CD14-positive monocyte (primary cell): ENCODE data around the gene CNIH2. TPM values are rescaled to one million over a fixed set of nuclear protein-coding genes. Genes with fewer than 3 reads are reported as not detected.

Source experiments
- DNase-seq, 3 donors: peaks; one replicate each; pipeline ENCODE4 v3.0.0-alpha.2; 2011 to 2022
- H2AFZ ChIP-seq: 2 replicates; pipeline ENCODE4 v1.6.0; 2012; ENCODE audit warnings: mild to moderate bottlenecking, low read depth, low read length, inconsistent platforms; ENCODE audit not compliant: insufficient read depth, poor library complexity, severe bottlenecking
- H3K27ac ChIP-seq, 2 donors: 1 replicate in 1 of 2; 2 replicates in 1 of 2; pipeline ENCODE4 v1.5.1; 2012 to 2013; ENCODE audit warnings: low read length in 2 of 2, control low read depth in 1 of 2, inconsistent platforms in 1 of 2, low read depth in 1 of 2, mild to moderate bottlenecking in 1 of 2
- H3K27me3 ChIP-seq, 2 donors: one replicate each; pipeline versions ENCODE4 v1.6.0 to v1.6.1; 2011 to 2013; ENCODE audit warnings: low read length in 2 of 2; ENCODE audit not compliant: control insufficient read depth in 2 of 2, insufficient read depth in 2 of 2
- H3K36me3 ChIP-seq, 2 donors: replicated peaks in 1 of 2; 1 replicate in 1 of 2; 2 replicates in 1 of 2; pipeline versions ENCODE4 v1.5.1 to v1.6.1; 2012 to 2013; ENCODE audit warnings: low read length in 2 of 2, control low read depth in 1 of 2, inconsistent platforms in 1 of 2, mild to moderate bottlenecking in 1 of 2; ENCODE audit not compliant: insufficient read depth in 2 of 2, control insufficient read depth in 1 of 2
- H3K4me1 ChIP-seq, 2 donors: 1 replicate in 1 of 2; 2 replicates in 1 of 2; pipeline versions ENCODE4 v1.5.1 to v1.6.1; 2012 to 2013; ENCODE audit warnings: low read length in 2 of 2, control low read depth in 1 of 2, inconsistent platforms in 1 of 2, mild to moderate bottlenecking in 1 of 2, moderate library complexity in 1 of 2; ENCODE audit not compliant: insufficient read depth in 2 of 2, control insufficient read depth in 1 of 2
- H3K4me2 ChIP-seq: replicated peaks from 2 replicates; pipeline ENCODE3; 2012; ENCODE audit warnings: low read length, moderate library complexity, mild to moderate bottlenecking; ENCODE audit not compliant: poor library complexity, severe bottlenecking; ENCODE audit errors: extremely low read depth
- H3K4me3 ChIP-seq, 3 experiments: fragments of 200-600 bp in 1 of 3; sonication (generic) in 1 of 3; replicated peaks in 1 of 3; 1 replicate in 2 of 3; 2 replicates in 1 of 3; pipeline ENCODE4 v1.5.1; 2011 to 2013; ENCODE audit warnings: low read length in 3 of 3, mild to moderate bottlenecking in 3 of 3, control low read depth in 2 of 3, low read depth in 2 of 3, inconsistent platforms in 1 of 3, moderate library complexity in 1 of 3
- H3K79me2 ChIP-seq: 2 replicates; pipeline ENCODE4 v1.6.0; 2012; ENCODE audit warnings: mild to moderate bottlenecking, control low read depth, inconsistent platforms, low read length, moderate library complexity; ENCODE audit not compliant: insufficient read depth
- H3K9ac ChIP-seq: 2 replicates; pipeline ENCODE4 v1.6.0; 2017; ENCODE audit warnings: low read length, mild to moderate bottlenecking; ENCODE audit not compliant: insufficient read depth, poor library complexity, severe bottlenecking
- H3K9me3 ChIP-seq, 2 donors: replicated peaks in 1 of 2; 1 replicate in 1 of 2; 2 replicates in 1 of 2; pipeline versions ENCODE4 v1.5.1 to v1.6.1; 2012 to 2013; ENCODE audit warnings: low read length in 2 of 2, control low read depth in 1 of 2; ENCODE audit not compliant: control insufficient read depth in 1 of 2, insufficient read depth in 1 of 2
- H4K20me1 ChIP-seq: 2 replicates; pipeline ENCODE4 v1.6.0; 2012; ENCODE audit warnings: mild to moderate bottlenecking, low read length, control low read depth, moderate library complexity; ENCODE audit not compliant: insufficient read depth
- H3K27ac Mint-ChIP-seq, 7 donors: one replicate each; pipeline ENCODE4 v1.8.0; 2020; ENCODE audit warnings: mild to moderate bottlenecking in 7 of 7, mixed read lengths in 7 of 7, moderate library complexity in 6 of 7, inconsistent platforms in 2 of 7
- H3K27me3 Mint-ChIP-seq, 3 donors: one replicate each; pipeline ENCODE4 v1.8.0; 2021 to 2022; ENCODE audit warnings: low read depth in 3 of 3, mild to moderate bottlenecking in 3 of 3, mixed read lengths in 3 of 3, moderate library complexity in 3 of 3, inconsistent platforms in 1 of 3
- H3K36me3 Mint-ChIP-seq, 2 donors: one replicate each; pipeline ENCODE4 v1.8.0; 2020; ENCODE audit warnings: mixed read lengths in 2 of 2, inconsistent platforms in 1 of 2, mild to moderate bottlenecking in 1 of 2
- H3K4me1 Mint-ChIP-seq: one replicate; pipeline ENCODE4 v1.8.0; 2020; ENCODE audit warnings: mild to moderate bottlenecking, mixed read lengths
- H3K4me3 Mint-ChIP-seq, 2 donors: one replicate each; pipeline ENCODE4 v1.8.0; 2020; ENCODE audit warnings: mild to moderate bottlenecking in 2 of 2, mixed read lengths in 2 of 2, moderate library complexity in 1 of 2
- H3K9me3 Mint-ChIP-seq, 7 donors: one replicate each; pipeline ENCODE4 v1.8.0; 2020 to 2022; ENCODE audit warnings: mixed read lengths in 7 of 7, mild to moderate bottlenecking in 6 of 7, moderate library complexity in 6 of 7, inconsistent platforms in 2 of 7
- WGBS: methylation state at CpG from one replicate; pipeline ENCODE4 v1.1.5; 2013; ENCODE audit warnings: missing lambda C conversion rate; ENCODE audit not compliant: insufficient coverage; 5-methylcytosine and 5-hydroxymethylcytosine counted together
- intact Hi-C, 2 donors: fragments of 100-400 bp; cut with micrococcal nuclease; formaldehyde crosslinking; loops; one replicate each; pipeline versions ENCODE4 v1.15.0 to v1.15.1; 2023
- polyA plus RNA-seq, 3 donors: library from polyadenylated mRNA; depleted of rRNA in 1 of 3; unstranded in 2 of 3; stranded (reverse) in 1 of 3; fragments of 300-500 nt in 2 of 3; fragments of >200 nt in 1 of 3; fragmentation: Illumina TruSeq in 2 of 3; gene quantifications; 1 replicate in 2 of 3; 2 replicates in 1 of 3; pipeline ENCODE4 v1.2.3, GENCODE V29; 2012 to 2021
- TF ChIP-seq, protein P1 (sequence below): fragments of 200-600 bp; IDR thresholded peaks from one replicate; pipeline ENCODE4 v1.8.0; 2022; ENCODE audit warnings: antibody characterized with exemption, mild to moderate bottlenecking

Gene CNIH2
- polyA plus RNA-seq, 3 donors: 1.2 TPM; not detected in 2

DNA sequence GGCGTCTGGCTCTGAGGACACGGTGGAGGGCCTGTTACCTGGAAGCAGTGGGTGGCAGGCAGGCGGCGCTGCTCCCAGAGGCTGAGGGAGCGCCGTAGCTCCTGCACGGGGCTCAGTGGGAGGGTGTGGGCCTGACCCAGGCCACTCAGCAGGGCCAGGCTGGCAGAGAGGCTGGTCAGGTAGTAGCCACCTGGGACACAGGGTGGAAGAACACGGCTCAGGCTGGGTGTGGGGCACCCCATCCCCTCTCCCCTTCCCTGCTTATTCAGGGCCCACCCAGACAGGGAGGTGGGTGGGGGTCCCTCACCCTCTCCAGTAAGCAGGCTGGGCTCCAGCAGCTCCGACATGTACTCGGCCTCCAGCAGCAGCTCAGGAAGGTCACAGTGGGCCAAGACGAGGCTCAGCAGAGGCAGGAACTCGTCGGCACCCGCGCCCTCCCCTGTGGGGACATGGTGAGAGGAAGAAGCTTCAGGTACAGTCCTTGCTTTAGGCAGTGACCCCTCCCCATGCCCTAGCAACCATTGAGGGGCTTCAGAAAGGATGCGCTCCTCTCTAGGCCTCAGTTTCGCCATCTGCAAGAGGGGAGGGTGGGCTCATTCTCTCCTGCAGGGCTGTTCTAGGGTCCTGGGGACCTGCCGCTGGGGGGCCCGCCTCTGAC is 55.4 kb downstream of the CNIH2 start:
- peaks cover 0 to 3% (median 0%) of the 10 kb centered on the region in 3 donors for H3K27me3 Mint-ChIP-seq
- Histone ChIP-seq H3K27ac (no peak overlapping the region), H3K4me3 (no peak overlapping the region), H3K36me3 (peaks cover 36 to 46% of the 10 kb centered on the region in 2 donors), H3K9me3 (no peaks in the 10 kb centered on the region), H4K20me1 (peaks cover 33% of the 10 kb centered on the region), H3K4me1 (peaks cover 30 to 37% of the 10 kb centered on the region in 2 donors), H3K79me2 (peaks cover 13% of the 10 kb centered on the region), H3K27me3 (no peaks in the 10 kb centered on the region), H2AFZ (no peak overlapping the region), H3K4me2 (no peak overlapping the region), H3K9ac (no peak overlapping the region)
- TF ChIP-seq, protein P1, sequence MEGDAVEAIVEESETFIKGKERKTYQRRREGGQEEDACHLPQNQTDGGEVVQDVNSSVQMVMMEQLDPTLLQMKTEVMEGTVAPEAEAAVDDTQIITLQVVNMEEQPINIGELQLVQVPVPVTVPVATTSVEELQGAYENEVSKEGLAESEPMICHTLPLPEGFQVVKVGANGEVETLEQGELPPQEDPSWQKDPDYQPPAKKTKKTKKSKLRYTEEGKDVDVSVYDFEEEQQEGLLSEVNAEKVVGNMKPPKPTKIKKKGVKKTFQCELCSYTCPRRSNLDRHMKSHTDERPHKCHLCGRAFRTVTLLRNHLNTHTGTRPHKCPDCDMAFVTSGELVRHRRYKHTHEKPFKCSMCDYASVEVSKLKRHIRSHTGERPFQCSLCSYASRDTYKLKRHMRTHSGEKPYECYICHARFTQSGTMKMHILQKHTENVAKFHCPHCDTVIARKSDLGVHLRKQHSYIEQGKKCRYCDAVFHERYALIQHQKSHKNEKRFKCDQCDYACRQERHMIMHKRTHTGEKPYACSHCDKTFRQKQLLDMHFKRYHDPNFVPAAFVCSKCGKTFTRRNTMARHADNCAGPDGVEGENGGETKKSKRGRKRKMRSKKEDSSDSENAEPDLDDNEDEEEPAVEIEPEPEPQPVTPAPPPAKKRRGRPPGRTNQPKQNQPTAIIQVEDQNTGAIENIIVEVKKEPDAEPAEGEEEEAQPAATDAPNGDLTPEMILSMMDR: no peak
- H3K36me3 Mint-ChIP-seq: peaks cover 31 to 40% of the 10 kb centered on the region in 2 donors
- H3K4me1 Mint-ChIP-seq: peaks cover 36% of the 10 kb centered on the region
- intact Hi-C loops: no loop called here
- no peaks in the 10 kb centered on the region for H3K9me3 Mint-ChIP-seq
- H3K4me3 Mint-ChIP-seq: no peak overlapping the region
- H3K27ac Mint-ChIP-seq: no peak overlapping the region
- DNase-seq: peak in 1 of 3 donors; percentile 3
- WGBS: 96% methylated on average over 7 of the region's 19 CpGs

Other genes starting within 250 kb of the CNIH2 start
- not detected for gene GAL3ST3, start 229.0 kb upstream of the CNIH2 start, polyA plus RNA-seq
- 100 to 1,000 TPM in 1 of 3 donors, 10 to 100 TPM in 2; 32.1 to 107 (median 52.6) TPM for gene SF3B2, start 225.8 kb upstream of the CNIH2 start, polyA plus RNA-seq
- gene PACS1, start 207.9 kb upstream of the CNIH2 start, polyA plus RNA-seq: 10 to 100 TPM in 2 of 3 donors, 1 to 10 TPM in 1; 8.1 to 36.8 (median 12.4) TPM
- 1 to 10 TPM in 1 of 3 donors, under 1 TPM in 2; 0.67 to 2.9 (median 0.90) TPM for gene KLC2, start 20.5 kb upstream of the CNIH2 start, polyA plus RNA-seq
- gene RAB1B, start 9.5 kb upstream of the CNIH2 start, polyA plus RNA-seq: 10 to 100 TPM; 17.9 to 90.5 (median 18.8) TPM
- gene YIF1A, start 11.0 kb downstream of the CNIH2 start, polyA plus RNA-seq: 10 to 100 TPM; 50.0 to 81.1 (median 63.8) TPM
- gene TMEM151A, start 13.7 kb downstream of the CNIH2 start, polyA plus RNA-seq: not detected
- under 1 TPM in 2 of 3 donors, not detected in 1; 0.05 to 0.13 TPM for gene CD248, start 38.9 kb downstream of the CNIH2 start, polyA plus RNA-seq
- 10 to 100 TPM in 1 of 3 donors, 1 to 10 TPM in 2; 6.1 to 15.4 (median 7.6) TPM for gene RIN1, start 58.3 kb downstream of the CNIH2 start, polyA plus RNA-seq
- 10 to 100 TPM; 49.0 to 65.2 (median 62.0) TPM for gene BRMS1, start 66.9 kb downstream of the CNIH2 start, polyA plus RNA-seq
- gene B4GAT1, start 69.5 kb downstream of the CNIH2 start, polyA plus RNA-seq: 1 to 10 TPM in 2 of 3 donors, under 1 TPM in 1; 0.75 to 1.7 (median 1.7) TPM
- gene SLC29A2, start 93.6 kb downstream of the CNIH2 start, polyA plus RNA-seq: 1 to 10 TPM in 1 of 3 donors, under 1 TPM in 1, not detected in 1; 0.11 to 1.3 TPM
- not detected for gene NPAS4, start 142.9 kb downstream of the CNIH2 start, polyA plus RNA-seq
- gene MRPL11, start 160.7 kb downstream of the CNIH2 start, polyA plus RNA-seq: 10 to 100 TPM; 14.7 to 64.6 (median 59.6) TPM
- gene PELI3, start 188.7 kb downstream of the CNIH2 start, polyA plus RNA-seq: 10 to 100 TPM; 11.3 to 13.2 (median 12.6) TPM
- gene DPP3, start 202.3 kb downstream of the CNIH2 start, polyA plus RNA-seq: 10 to 100 TPM; 22.4 to 37.0 (median 26.7) TPM
- gene BBS1, start 232.5 kb downstream of the CNIH2 start, polyA plus RNA-seq: 1 to 10 TPM; 1.3 to 8.5 (median 3.5) TPM